Panc1 (cell line): ENCODE data around the gene NCOA5.

Source experiments
- POLR2AphosphoS5 ChIP-seq: IDR thresholded peaks from 2 replicates; pipeline ENCODE4 v1.6.1; 2012; ENCODE audit warnings: mild to moderate bottlenecking, low read depth, low read length, moderate library complexity
- SIN3A ChIP-seq: IDR thresholded peaks from 2 replicates; pipeline ENCODE4 v1.6.1; 2012; ENCODE audit warnings: low read depth, mild to moderate bottlenecking, low read length, moderate library complexity, borderline replicate concordance; ENCODE audit not compliant: insufficient read depth
- TCF7L2 ChIP-seq: IDR thresholded peaks from 2 replicates; pipeline ENCODE4 v1.6.1; 2011; ENCODE audit warnings: mild to moderate bottlenecking, low read depth, low read length, inconsistent platforms
- TF ChIP-seq, protein P1 (sequence below): fragments of 450-650 bp; IDR thresholded peaks from 2 replicates; pipeline ENCODE4 v1.5.1; 2017; ENCODE audit warnings: mild to moderate bottlenecking
- TF ChIP-seq, protein P2 (sequence below), 2 experiments: IDR thresholded peaks; 2 replicates each; pipeline ENCODE4 v1.6.1; 2011 to 2012; ENCODE audit warnings: low read depth in 2 of 2, control low read depth in 1 of 2, low read length in 1 of 2, mild to moderate bottlenecking in 1 of 2, moderate library complexity in 1 of 2; ENCODE audit not compliant: insufficient read depth in 1 of 2

DNA sequence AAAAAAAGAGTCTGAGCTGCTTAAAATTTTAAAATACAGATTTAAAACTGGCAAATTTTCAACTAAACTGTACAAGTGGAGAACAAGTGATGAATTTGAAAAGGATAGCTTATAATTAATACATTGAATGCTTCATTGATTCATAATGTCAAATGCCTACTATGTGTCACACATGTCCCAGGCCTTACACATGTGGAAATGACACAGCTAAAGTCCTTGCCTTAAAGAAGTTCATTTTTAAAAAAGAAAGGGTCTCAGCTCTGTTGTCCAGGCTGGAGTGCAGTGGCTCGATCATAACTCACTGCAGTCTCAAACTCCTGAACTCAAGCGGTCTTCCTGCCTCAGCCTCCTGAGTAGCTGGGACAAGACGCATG, 5.0 kb downstream of the NCOA5 start:
- TF ChIP-seq, protein P1, sequence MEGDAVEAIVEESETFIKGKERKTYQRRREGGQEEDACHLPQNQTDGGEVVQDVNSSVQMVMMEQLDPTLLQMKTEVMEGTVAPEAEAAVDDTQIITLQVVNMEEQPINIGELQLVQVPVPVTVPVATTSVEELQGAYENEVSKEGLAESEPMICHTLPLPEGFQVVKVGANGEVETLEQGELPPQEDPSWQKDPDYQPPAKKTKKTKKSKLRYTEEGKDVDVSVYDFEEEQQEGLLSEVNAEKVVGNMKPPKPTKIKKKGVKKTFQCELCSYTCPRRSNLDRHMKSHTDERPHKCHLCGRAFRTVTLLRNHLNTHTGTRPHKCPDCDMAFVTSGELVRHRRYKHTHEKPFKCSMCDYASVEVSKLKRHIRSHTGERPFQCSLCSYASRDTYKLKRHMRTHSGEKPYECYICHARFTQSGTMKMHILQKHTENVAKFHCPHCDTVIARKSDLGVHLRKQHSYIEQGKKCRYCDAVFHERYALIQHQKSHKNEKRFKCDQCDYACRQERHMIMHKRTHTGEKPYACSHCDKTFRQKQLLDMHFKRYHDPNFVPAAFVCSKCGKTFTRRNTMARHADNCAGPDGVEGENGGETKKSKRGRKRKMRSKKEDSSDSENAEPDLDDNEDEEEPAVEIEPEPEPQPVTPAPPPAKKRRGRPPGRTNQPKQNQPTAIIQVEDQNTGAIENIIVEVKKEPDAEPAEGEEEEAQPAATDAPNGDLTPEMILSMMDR = no peak
- no peak for TF ChIP-seq POLR2AphosphoS5
- TF ChIP-seq, protein P2, sequence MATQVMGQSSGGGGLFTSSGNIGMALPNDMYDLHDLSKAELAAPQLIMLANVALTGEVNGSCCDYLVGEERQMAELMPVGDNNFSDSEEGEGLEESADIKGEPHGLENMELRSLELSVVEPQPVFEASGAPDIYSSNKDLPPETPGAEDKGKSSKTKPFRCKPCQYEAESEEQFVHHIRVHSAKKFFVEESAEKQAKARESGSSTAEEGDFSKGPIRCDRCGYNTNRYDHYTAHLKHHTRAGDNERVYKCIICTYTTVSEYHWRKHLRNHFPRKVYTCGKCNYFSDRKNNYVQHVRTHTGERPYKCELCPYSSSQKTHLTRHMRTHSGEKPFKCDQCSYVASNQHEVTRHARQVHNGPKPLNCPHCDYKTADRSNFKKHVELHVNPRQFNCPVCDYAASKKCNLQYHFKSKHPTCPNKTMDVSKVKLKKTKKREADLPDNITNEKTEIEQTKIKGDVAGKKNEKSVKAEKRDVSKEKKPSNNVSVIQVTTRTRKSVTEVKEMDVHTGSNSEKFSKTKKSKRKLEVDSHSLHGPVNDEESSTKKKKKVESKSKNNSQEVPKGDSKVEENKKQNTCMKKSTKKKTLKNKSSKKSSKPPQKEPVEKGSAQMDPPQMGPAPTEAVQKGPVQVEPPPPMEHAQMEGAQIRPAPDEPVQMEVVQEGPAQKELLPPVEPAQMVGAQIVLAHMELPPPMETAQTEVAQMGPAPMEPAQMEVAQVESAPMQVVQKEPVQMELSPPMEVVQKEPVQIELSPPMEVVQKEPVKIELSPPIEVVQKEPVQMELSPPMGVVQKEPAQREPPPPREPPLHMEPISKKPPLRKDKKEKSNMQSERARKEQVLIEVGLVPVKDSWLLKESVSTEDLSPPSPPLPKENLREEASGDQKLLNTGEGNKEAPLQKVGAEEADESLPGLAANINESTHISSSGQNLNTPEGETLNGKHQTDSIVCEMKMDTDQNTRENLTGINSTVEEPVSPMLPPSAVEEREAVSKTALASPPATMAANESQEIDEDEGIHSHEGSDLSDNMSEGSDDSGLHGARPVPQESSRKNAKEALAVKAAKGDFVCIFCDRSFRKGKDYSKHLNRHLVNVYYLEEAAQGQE (IDR thresholded peaks at IDR 0.05; ENCODE audit: insufficient read depth in 1 of 2, low read depth in 2 of 2, low read length in 1 of 2) = no peak
- TF ChIP-seq SIN3A = no peak
- TF ChIP-seq TCF7L2 = no peak
